Calu3 (cell line): ENCODE measurements around the gene ACAD11. TPM values are rescaled to one million over a fixed set of nuclear protein-coding genes. Genes with fewer than 3 reads are reported as not detected.
"Not testable (repeated sequence)": the region's sequence is repeated elsewhere in the genome, so short reads cannot be mapped to it uniquely, and the experiment has no call there.

Experiments used
- BruUV-seq: library from RNA; stranded (reverse); fragments of 400-500 nt; replicated peaks from 2 replicates; lab custom pipeline; 2021; lab: Mats Ljungman, UMichigan
- CTCF ChIA-PET: fragments of 300-600 bp; sonication (Branson Sonifier 250); formaldehyde crosslinking; loops from one replicate; lab custom pipeline; 2022; ENCODE audit warnings: antibody characterized with exemption; lab: Charles Lee
- DNase-seq: peaks from one replicate; pipeline ENCODE4 v3.0.0; 2022
- H3K27ac Mint-ChIP-seq: one replicate; pipeline ENCODE4 v1.8.0; 2022; ENCODE audit warnings: mixed read lengths; ENCODE audit not compliant: unreplicated experiment
- H3K27me3 Mint-ChIP-seq: one replicate; pipeline ENCODE4 v1.8.0; 2022; ENCODE audit warnings: mixed read lengths; ENCODE audit not compliant: unreplicated experiment
- H3K36me3 Mint-ChIP-seq: one replicate; pipeline ENCODE4 v1.8.0; 2022; ENCODE audit warnings: mild to moderate bottlenecking, moderate library complexity, mixed read lengths; ENCODE audit not compliant: insufficient read depth, unreplicated experiment
- H3K4me1 Mint-ChIP-seq: one replicate; pipeline ENCODE4 v1.8.0; 2022; ENCODE audit warnings: mild to moderate bottlenecking, low read depth, mixed read lengths; ENCODE audit not compliant: unreplicated experiment
- H3K4me3 Mint-ChIP-seq: one replicate; pipeline ENCODE4 v1.8.0; 2022; ENCODE audit warnings: mild to moderate bottlenecking, low read depth, moderate library complexity, mixed read lengths; ENCODE audit not compliant: unreplicated experiment
- H3K9me3 Mint-ChIP-seq: one replicate; pipeline ENCODE4 v1.8.0; 2022; ENCODE audit warnings: low read depth, mixed read lengths; ENCODE audit not compliant: unreplicated experiment
- intact Hi-C: fragments of 100-400 bp; cut with micrococcal nuclease; formaldehyde crosslinking; loops from one replicate; pipeline ENCODE4 v1.10.0; 2022; ENCODE audit not compliant: unreplicated experiment
- total RNA-seq: library from RNA; stranded (reverse); gene quantifications from 2 replicates; pipeline ENCODE4 v1.2.3, GENCODE V29; 2022
- TF ChIP-seq, protein P1 (sequence below): fragments of 200-600 bp; IDR thresholded peaks from one replicate; pipeline ENCODE4 v1.8.0; 2022; ENCODE audit warnings: antibody characterized with exemption; ENCODE audit not compliant: unreplicated experiment

Gene ACAD11
- total RNA-seq, 1 experiment from 2014 or later: 14.6 TPM

GRCh38 chr3:132564070-132564465 lies 95.5 kb downstream of the ACAD11 start:
- DNase-seq: no peak
- BruUV-seq: no TSS peak
- Mint-ChIP-seq H3K27me3 (no peaks in the 10 kb centered on the region), H3K4me3 (no peak overlapping the region), H3K4me1 (no peaks in the 10 kb centered on the region), H3K27ac (no peak overlapping the region), H3K36me3 (no peaks in the 10 kb centered on the region), H3K9me3 (no peaks in the 10 kb centered on the region)
- TF ChIP-seq, protein P1, sequence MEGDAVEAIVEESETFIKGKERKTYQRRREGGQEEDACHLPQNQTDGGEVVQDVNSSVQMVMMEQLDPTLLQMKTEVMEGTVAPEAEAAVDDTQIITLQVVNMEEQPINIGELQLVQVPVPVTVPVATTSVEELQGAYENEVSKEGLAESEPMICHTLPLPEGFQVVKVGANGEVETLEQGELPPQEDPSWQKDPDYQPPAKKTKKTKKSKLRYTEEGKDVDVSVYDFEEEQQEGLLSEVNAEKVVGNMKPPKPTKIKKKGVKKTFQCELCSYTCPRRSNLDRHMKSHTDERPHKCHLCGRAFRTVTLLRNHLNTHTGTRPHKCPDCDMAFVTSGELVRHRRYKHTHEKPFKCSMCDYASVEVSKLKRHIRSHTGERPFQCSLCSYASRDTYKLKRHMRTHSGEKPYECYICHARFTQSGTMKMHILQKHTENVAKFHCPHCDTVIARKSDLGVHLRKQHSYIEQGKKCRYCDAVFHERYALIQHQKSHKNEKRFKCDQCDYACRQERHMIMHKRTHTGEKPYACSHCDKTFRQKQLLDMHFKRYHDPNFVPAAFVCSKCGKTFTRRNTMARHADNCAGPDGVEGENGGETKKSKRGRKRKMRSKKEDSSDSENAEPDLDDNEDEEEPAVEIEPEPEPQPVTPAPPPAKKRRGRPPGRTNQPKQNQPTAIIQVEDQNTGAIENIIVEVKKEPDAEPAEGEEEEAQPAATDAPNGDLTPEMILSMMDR: no peak
- CTCF ChIA-PET: no interaction called here
- intact Hi-C loops: no loop called here

- no peaks in the 10 kb centered on the region for H3K9me3 Mint-ChIP-seq
Observed at GRCh38 chr3:132563420-132564069, 96.1 kb downstream of the ACAD11 start.

DNA sequence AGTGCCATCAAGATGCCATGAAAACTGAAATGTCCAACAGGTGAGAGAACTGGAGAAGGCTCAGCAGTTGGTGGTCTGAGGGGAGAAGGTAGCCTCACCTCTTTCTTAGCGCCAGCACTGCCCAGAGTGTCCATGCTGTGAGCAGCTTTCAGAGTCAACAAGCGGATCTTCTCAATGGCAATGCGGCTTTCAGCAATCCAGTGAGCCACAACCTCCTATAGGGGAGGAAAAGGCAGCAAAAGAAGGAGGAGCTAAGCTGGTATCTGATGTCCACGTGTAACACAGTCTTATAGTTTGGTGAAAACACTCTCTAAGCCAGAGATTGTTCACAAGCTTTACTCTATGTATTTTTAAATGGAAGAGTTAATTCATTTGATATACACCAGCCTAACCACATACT lies 98.6 kb downstream of the ACAD11 start:
- BruUV-seq: no TSS peak
- CTCF ChIA-PET: no interaction called here
- no peaks in the 10 kb centered on the region for H3K27me3 Mint-ChIP-seq
- intact Hi-C loops: no loop called here
- TF ChIP-seq, protein P1: no peak
- H3K36me3 Mint-ChIP-seq: no peaks in the 10 kb centered on the region
- no peak for DNase-seq
- no peak overlapping the region for H3K4me3 Mint-ChIP-seq
- no peaks in the 10 kb centered on the region for H3K9me3 Mint-ChIP-seq
- no peaks in the 10 kb centered on the region for H3K4me1 Mint-ChIP-seq
- no peak overlapping the region for H3K27ac Mint-ChIP-seq

More at GRCh38 chr3:132563420-132564069, 96.1 kb downstream of the ACAD11 start:
- no peak for DNase-seq
- Mint-ChIP-seq H3K36me3 (no peaks in the 10 kb centered on the region), H3K4me3 (no peak overlapping the region), H3K4me1 (no peaks in the 10 kb centered on the region), H3K27ac (no peak overlapping the region), H3K27me3 (no peaks in the 10 kb centered on the region)
- TF ChIP-seq, protein P1: no peak
- CTCF ChIA-PET: no interaction called here
- BruUV-seq: no TSS peak
- intact Hi-C loops: no loop called here

GRCh38 chr3:132556508-132557159 lies 103.0 kb downstream of the ACAD11 start:
- Mint-ChIP-seq H3K9me3 (no peaks in the 10 kb centered on the region), H3K4me1 (no peaks in the 10 kb centered on the region)
- CTCF ChIA-PET: no interaction called here

DNA sequence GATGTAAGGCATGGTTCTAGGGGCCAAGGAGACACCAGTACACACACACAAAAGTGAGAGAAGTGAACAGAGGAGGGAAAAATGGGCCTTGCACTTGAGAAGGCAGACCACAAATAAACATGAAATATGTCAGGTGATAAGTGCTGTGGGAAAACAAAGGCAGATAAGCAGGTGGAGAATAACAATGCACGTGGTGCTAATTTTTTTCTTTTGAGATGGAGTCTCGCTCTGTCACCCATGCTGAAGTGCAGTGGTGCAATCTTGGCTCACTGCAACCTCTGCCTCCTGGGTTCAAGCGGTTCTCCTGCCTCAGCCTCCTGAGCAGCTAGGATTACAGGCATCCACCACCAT lies 103.6 kb downstream of the ACAD11 start:
- H3K4me3 Mint-ChIP-seq, intact Hi-C loops, DNase-seq, H3K36me3 Mint-ChIP-seq, H3K27me3 Mint-ChIP-seq, H3K4me1 Mint-ChIP-seq, H3K9me3 Mint-ChIP-seq, BruUV-seq, CTCF ChIA-PET, H3K27ac Mint-ChIP-seq: not testable (repeated sequence)

More at GRCh38 chr3:132556508-132557159, 103.0 kb downstream of the ACAD11 start:
- TF ChIP-seq, protein P1: no peak
- Mint-ChIP-seq H3K27me3 (no peaks in the 10 kb centered on the region), H3K36me3 (no peaks in the 10 kb centered on the region), H3K27ac (no peak overlapping the region), H3K4me3 (no peak overlapping the region)
- no peak for DNase-seq
- no TSS peak for BruUV-seq
- intact Hi-C loops: no loop called here
